ENCODE measurements around the gene GPR61. TPM values are rescaled to one million over a fixed set of nuclear protein-coding genes. Genes with fewer than 3 reads are reported as not detected.

The GPR61 gene
- total and polyA plus RNA-seq, 9 of the 15 experiments (the other 6 are each of a cell fraction or from before 2014, with no cell fraction given): 0.04 to 1.1 (median 0.25) TPM; not detected in 4

DNA sequence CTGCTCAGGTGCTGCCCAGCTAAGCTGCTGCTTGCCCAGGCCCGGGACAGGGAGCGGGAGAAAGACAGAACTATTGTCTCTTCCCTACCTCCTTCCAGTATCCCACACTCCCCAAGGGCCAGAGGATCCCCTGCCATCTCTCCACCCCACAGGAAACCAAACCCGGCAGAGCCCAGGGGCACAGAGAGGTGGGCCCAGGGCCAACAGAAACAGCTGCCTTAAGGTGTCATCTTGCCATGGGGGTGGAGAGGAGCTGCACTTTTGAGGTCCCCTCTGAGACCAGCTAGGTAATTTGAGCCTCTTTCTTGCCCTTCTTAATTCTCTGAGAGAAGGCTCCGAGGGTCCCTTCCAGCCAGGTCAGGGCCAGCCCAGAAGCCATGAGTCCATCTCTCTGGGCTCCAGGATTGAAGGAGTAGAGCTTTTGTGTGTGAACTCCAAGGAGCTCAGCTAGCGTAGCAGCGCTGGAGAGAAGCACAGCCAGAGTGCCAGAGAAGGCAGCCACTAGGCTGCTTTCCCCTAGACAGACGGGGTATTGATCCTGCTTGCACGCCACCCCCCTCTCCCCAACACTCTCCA lies 9.7 kb upstream of the GPR61 start (continued):
- TF ChIP-seq, protein P1, sequence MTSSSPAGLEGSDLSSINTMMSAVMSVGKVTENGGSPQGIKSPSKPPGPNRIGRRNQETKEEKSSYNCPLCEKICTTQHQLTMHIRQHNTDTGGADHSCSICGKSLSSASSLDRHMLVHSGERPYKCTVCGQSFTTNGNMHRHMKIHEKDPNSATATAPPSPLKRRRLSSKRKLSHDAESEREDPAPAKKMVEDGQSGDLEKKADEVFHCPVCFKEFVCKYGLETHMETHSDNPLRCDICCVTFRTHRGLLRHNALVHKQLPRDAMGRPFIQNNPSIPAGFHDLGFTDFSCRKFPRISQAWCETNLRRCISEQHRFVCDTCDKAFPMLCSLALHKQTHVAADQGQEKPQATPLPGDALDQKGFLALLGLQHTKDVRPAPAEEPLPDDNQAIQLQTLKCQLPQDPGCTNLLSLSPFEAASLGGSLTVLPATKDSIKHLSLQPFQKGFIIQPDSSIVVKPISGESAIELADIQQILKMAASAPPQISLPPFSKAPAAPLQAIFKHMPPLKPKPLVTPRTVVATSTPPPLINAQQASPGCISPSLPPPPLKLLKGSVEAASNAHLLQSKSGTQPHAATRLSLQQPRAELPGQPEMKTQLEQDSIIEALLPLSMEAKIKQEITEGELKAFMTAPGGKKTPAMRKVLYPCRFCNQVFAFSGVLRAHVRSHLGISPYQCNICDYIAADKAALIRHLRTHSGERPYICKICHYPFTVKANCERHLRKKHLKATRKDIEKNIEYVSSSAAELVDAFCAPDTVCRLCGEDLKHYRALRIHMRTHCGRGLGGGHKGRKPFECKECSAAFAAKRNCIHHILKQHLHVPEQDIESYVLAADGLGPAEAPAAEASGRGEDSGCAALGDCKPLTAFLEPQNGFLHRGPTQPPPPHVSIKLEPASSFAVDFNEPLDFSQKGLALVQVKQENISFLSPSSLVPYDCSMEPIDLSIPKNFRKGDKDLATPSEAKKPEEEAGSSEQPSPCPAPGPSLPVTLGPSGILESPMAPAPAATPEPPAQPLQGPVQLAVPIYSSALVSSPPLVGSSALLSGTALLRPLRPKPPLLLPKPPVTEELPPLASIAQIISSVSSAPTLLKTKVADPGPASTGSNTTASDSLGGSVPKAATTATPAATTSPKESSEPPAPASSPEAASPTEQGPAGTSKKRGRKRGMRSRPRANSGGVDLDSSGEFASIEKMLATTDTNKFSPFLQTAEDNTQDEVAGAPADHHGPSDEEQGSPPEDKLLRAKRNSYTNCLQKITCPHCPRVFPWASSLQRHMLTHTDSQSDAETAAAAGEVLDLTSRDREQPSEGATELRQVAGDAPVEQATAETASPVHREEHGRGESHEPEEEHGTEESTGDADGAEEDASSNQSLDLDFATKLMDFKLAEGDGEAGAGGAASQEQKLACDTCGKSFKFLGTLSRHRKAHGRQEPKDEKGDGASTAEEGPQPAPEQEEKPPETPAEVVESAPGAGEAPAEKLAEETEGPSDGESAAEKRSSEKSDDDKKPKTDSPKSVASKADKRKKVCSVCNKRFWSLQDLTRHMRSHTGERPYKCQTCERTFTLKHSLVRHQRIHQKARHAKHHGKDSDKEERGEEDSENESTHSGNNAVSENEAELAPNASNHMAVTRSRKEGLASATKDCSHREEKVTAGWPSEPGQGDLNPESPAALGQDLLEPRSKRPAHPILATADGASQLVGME (CRISPR knock-in tag; IDR thresholded peaks at IDR 0.05): no peak
- TF ChIP-seq TAL1 (IDR thresholded peaks at IDR 0.05) (no peak), TBL1XR1 (IDR thresholded peaks at IDR 0.05; ENCODE audit: low read length in 2 of 2) (no peak), ZBTB11 (CRISPR knock-in tag; IDR thresholded peaks at IDR 0.05) (no peak)
- TF ChIP-seq, protein P2, sequence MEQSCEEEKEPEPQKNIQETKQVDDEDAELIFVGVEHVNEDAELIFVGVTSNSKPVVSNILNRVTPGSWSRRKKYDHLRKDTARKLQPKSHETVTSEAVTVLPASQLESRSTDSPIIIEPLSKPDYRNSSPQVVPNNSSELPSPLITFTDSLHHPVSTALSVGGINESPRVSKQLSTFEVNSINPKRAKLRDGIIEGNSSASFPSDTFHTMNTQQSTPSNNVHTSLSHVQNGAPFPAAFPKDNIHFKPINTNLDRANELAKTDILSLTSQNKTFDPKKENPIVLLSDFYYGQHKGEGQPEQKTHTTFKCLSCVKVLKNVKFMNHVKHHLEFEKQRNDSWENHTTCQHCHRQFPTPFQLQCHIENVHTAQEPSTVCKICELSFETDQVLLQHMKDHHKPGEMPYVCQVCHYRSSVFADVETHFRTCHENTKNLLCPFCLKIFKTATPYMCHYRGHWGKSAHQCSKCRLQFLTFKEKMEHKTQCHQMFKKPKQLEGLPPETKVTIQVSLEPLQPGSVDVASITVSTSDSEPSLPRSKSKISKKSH (CRISPR knock-in tag; IDR thresholded peaks at IDR 0.05): no peak
- TF ChIP-seq, protein P3, sequence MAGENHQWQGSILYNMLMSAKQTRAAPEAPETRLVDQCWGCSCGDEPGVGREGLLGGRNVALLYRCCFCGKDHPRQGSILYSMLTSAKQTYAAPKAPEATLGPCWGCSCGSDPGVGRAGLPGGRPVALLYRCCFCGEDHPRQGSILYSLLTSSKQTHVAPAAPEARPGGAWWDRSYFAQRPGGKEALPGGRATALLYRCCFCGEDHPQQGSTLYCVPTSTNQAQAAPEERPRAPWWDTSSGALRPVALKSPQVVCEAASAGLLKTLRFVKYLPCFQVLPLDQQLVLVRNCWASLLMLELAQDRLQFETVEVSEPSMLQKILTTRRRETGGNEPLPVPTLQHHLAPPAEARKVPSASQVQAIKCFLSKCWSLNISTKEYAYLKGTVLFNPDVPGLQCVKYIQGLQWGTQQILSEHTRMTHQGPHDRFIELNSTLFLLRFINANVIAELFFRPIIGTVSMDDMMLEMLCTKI (IDR thresholded peaks at IDR 0.05; ENCODE audit: partially characterized antibody): no peak

All from K562 (cell line).